ENCODE data around the gene KCNN2.

DNA sequence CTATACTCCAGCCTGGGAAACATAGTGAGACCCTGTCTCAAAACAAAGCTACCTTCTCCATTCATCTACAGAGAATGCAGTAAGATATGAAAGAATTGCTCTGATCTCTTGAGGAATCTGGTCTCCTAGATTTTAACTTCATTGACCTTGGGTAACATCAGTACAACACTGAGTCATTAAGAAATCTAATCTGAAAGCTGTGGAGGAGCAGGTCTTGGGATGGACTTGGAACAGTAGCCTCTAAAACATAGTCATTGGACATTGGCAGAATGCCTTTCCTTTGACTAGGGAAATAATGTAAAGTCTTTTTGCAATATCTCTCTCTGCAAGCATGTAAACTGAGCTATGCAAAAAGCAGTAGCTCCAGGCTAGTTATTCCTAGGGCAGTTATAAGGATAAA, 58.1 kb downstream of the KCNN2 start:
- TF ChIP-seq POLR2A (IDR thresholded peaks at IDR 0.05; ENCODE audit: low read depth, low read length) (no peak), JUN (IDR thresholded peaks at IDR 0.05; ENCODE audit: borderline replicate concordance, insufficient read depth, insufficient read length, low read depth) (no peak), POLR2AphosphoS5 (IDR thresholded peaks at IDR 0.05; ENCODE audit: insufficient read depth, low read depth, low read length) (no peak)
- TF ChIP-seq, protein P1, sequence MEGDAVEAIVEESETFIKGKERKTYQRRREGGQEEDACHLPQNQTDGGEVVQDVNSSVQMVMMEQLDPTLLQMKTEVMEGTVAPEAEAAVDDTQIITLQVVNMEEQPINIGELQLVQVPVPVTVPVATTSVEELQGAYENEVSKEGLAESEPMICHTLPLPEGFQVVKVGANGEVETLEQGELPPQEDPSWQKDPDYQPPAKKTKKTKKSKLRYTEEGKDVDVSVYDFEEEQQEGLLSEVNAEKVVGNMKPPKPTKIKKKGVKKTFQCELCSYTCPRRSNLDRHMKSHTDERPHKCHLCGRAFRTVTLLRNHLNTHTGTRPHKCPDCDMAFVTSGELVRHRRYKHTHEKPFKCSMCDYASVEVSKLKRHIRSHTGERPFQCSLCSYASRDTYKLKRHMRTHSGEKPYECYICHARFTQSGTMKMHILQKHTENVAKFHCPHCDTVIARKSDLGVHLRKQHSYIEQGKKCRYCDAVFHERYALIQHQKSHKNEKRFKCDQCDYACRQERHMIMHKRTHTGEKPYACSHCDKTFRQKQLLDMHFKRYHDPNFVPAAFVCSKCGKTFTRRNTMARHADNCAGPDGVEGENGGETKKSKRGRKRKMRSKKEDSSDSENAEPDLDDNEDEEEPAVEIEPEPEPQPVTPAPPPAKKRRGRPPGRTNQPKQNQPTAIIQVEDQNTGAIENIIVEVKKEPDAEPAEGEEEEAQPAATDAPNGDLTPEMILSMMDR (IDR thresholded peaks at IDR 0.05; ENCODE audit: extremely low read depth in 1 of 2, insufficient read depth in 1 of 2, low read depth in 1 of 2, low read length in 2 of 2) = no peak

All from endothelial cell of umbilical vein (primary cell).